ENCODE measurements around the gene NXNL1.

- TF ChIP-seq CTCF (conservative IDR thresholded peaks at IDR 0.05; ENCODE audit: low read depth, low read length) (no peak), EZH2phosphoT487 (IDR thresholded peaks at IDR 0.05; ENCODE audit: borderline replicate concordance, low read length) (no peak)
Observed at GRCh38 chr19:17436874-17437267, 23.9 kb downstream of the NXNL1 start.

Measured in PC-3 (cell line).